Mucosa of stomach (tissue), 1 donor: ENCODE results near the gene GNB1L.

ENCODE experiments used
- H3K27me3 ChIP-seq: one replicate; pipeline ENCODE4 v1.7.0; 2013; ENCODE audit warnings: mild to moderate bottlenecking, low read length; ENCODE audit not compliant: control insufficient read depth, insufficient read depth
- H3K36me3 ChIP-seq: one replicate; pipeline ENCODE4 v1.7.0; 2013; ENCODE audit warnings: low read length; ENCODE audit not compliant: control insufficient read depth, insufficient read depth
- H3K4me1 ChIP-seq: one replicate; pipeline ENCODE4 v1.7.0; 2013; ENCODE audit warnings: mild to moderate bottlenecking, low read length; ENCODE audit not compliant: control insufficient read depth, insufficient read depth
- H3K4me3 ChIP-seq: one replicate; pipeline ENCODE4 v1.7.0; 2013; ENCODE audit warnings: low read length
- H3K9ac ChIP-seq: one replicate; pipeline ENCODE4 v1.7.0; 2013; ENCODE audit warnings: mild to moderate bottlenecking, low read length, moderate library complexity
- H3K9me3 ChIP-seq: one replicate; pipeline ENCODE4 v1.7.0; 2013; ENCODE audit warnings: mild to moderate bottlenecking, low read length, moderate library complexity; ENCODE audit not compliant: control insufficient read depth
- donor health status: Pancreatic carcinoma.

The GNB1L gene

DNA sequence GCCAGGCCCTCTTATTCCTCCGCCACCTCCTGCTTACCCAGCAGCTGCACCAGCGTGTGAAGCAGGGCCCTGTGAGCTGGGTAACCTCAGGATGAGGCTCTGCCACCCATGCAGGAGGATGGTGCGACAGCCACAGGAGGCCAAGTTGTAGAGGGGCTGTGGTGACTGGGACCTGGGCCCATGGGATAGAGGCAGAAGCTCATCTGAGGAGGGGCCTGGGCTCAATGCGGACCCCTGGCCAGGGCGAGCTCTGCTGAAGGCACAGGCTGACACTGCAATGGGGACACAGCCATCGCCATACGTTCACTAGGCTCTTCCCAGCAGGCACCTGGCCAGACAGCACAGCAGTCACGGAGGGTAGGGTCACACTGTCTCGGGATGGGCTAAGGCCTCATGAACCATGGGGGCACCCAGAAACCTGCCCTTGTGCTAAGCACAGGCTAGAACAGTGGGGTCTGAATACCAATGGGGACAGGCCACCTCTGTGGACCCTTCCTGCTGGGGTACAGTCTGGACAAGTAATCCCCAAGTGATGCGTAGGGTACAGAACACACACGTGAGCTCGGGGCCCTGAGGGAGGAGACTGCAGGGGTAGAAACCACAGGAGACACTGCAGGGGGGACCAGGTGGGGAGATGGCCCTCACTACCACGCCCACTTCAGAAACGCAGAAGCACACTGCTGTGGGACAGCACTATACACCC is 35.3 kb downstream of the GNB1L start:
- Histone ChIP-seq H3K9me3 (no peaks in the 10 kb centered on the region), H3K27me3 (no peaks in the 10 kb centered on the region), H3K4me1 (no peaks in the 10 kb centered on the region), H3K36me3 (no peaks in the 10 kb centered on the region), H3K9ac (no peak overlapping the region), H3K4me3 (no peak overlapping the region)

- Histone ChIP-seq H3K9me3 (no peaks in the 10 kb centered on the region), H3K9ac (no peak overlapping the region), H3K27me3 (no peaks in the 10 kb centered on the region), H3K36me3 (no peaks in the 10 kb centered on the region), H3K4me1 (no peaks in the 10 kb centered on the region), H3K4me3 (no peak overlapping the region)
These were observed 36.1 kb downstream of the GNB1L start for GRCh38 chr22:19818324-19819207.

GRCh38 chr22:19816372-19817119 is 38.1 kb downstream of the GNB1L start:
- no peaks in the 10 kb centered on the region for H3K36me3 ChIP-seq
- H3K27me3 ChIP-seq: no peaks in the 10 kb centered on the region
- no peak overlapping the region for H3K9ac ChIP-seq
- H3K4me3 ChIP-seq: no peak overlapping the region
- no peaks in the 10 kb centered on the region for H3K9me3 ChIP-seq
- no peaks in the 10 kb centered on the region for H3K4me1 ChIP-seq

DNA sequence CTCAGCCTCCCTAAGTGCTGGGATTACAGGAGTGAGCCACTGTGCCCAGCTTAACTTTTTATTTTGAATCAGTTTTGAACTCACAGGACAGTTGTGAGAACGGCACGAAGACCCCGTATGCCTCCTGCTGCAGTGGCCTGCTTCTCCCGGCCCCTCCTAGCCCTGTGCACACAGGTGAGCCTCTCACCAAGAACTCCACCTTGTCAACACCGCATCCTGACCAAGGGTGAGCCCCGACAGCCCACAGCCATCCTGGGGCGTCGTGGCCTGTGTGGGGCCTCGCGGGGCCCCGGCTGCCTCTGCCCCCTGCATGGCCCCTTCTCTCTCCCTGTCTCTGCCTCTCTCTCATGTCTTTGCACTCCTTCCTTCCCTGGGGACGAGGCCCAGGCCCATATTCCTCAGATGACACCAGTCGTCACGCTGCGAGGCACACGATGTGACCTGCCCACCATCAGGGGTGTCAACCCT is 38.8 kb downstream of the GNB1L start:
- Histone ChIP-seq H3K4me3 (no peak overlapping the region), H3K36me3 (no peaks in the 10 kb centered on the region), H3K27me3 (no peaks in the 10 kb centered on the region), H3K9ac (no peak overlapping the region), H3K4me1 (no peaks in the 10 kb centered on the region), H3K9me3 (no peaks in the 10 kb centered on the region)

DNA sequence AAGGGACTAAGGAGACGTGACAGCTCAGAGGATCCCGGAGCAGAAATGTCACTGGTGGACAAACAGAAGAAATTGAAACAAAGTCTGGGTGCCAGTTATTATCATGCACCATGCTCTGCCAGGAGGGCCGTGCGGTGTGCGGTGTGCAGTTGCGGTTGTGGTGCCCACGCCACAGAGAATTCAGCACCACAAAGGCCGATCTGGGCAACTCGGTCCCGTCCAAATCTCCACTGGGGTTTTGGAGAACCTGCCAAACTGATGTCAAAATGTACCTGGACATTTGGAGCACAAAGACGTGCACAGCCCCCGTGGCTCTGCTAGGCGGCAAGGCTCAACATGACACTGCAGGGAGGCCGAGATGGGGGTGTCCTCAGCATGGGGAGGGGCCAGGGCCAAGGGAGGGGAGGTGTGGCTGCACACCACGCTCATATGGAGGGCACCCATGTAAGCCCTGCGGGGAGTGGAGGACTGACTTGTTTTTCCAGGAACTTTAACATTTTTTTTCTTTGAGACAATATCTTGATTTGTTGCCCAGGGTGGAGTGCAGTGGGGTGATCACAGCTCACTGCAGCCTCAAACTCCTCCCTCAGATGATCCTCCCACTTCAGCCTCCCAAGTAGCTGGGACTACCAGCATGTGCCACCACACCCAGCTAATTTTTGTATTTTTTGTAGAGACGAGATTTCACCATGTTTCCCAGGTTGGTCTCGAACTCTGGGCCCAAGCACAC is 39.4 kb downstream of the GNB1L start:
- Histone ChIP-seq H3K9ac (no peak overlapping the region), H3K4me3 (no peak overlapping the region), H3K27me3 (no peaks in the 10 kb centered on the region), H3K4me1 (no peaks in the 10 kb centered on the region), H3K9me3 (no peaks in the 10 kb centered on the region), H3K36me3 (no peaks in the 10 kb centered on the region)

DNA sequence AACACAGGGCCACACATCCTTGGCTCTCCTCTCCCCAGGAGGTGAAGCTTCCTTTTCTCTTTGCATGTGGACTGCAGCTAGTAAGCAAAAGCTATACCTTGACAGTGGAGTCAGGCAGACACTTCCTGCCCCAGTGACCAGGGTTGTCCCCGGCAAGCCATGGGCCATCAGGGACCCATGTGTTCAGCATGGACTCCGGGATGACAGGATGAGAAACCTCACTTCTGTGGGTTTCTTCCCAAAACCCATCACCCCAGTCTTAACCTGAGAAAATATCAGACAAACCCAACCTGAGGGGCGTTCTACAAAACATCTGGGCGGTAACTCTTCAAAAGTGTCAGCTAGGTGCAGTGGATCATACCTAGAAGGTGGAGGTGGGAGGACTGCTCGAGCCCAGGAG is 40.2 kb downstream of the GNB1L start:
- Histone ChIP-seq H3K27me3 (no peaks in the 10 kb centered on the region), H3K4me1 (no peaks in the 10 kb centered on the region), H3K9me3 (no peaks in the 10 kb centered on the region), H3K4me3 (no peak overlapping the region), H3K36me3 (no peaks in the 10 kb centered on the region), H3K9ac (no peak overlapping the region)

DNA sequence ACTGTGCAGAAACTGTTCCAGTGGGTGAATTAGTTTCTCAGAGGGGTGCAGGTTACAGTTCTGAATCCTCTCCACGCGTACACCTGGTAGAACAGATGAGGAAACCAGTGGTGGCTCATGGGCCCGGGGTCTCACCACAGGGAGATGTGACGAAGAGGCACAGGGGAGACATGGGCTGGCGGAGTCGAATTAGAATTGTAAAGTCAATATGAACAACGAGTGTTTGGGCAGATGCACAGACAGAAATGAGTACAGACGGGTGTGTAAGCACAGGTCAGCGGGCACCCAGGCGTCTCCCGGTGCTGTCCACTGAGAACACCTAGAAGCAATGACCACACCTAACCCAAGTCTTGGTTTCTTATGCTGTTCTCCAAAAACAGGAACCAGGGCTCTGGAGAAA is 41.8 kb downstream of the GNB1L start:
- no peak overlapping the region for H3K4me3 ChIP-seq

GRCh38 chr22:19811811-19812771 is 42.6 kb downstream of the GNB1L start:
- H3K9me3 ChIP-seq: no peaks in the 10 kb centered on the region
- H3K4me1 ChIP-seq: peaks cover 6% of the 10 kb centered on the region
- no peaks in the 10 kb centered on the region for H3K36me3 ChIP-seq
- no peak overlapping the region for H3K9ac ChIP-seq
- H3K4me3 ChIP-seq: no peak overlapping the region
- no peaks in the 10 kb centered on the region for H3K27me3 ChIP-seq

More for the DNA sequence above, 41.8 kb downstream of the GNB1L start:
- H3K4me1 ChIP-seq: no peaks in the 10 kb centered on the region
- H3K27me3 ChIP-seq: no peaks in the 10 kb centered on the region
- H3K9ac ChIP-seq: no peak overlapping the region
- no peaks in the 10 kb centered on the region for H3K36me3 ChIP-seq
- H3K9me3 ChIP-seq: no peaks in the 10 kb centered on the region

DNA sequence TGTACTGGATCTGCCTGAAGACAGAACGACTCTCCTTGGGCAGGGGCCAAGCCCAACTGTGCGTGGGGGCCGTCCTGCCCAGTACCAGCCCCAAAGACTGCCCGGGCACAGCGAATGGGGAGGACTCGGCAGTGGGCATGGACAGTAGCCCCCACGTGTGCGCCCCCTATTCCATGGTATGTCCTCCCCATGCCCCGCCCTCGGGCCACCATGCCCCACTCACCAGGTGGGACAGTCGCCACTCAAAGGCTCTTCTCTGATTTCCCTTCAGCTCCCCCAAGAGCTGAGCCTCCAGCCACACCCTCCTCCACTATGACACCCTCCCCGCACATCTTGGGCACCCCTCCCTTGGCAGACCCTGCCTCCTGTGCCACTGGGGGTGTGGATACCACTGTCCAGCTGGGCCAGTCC is 43.5 kb downstream of the GNB1L start:
- no peak overlapping the region for H3K4me3 ChIP-seq
- no peaks in the 10 kb centered on the region for H3K9me3 ChIP-seq
- H3K4me1 ChIP-seq: peaks cover 14% of the 10 kb centered on the region
- no peaks in the 10 kb centered on the region for H3K27me3 ChIP-seq
- no peak overlapping the region for H3K9ac ChIP-seq
- no peaks in the 10 kb centered on the region for H3K36me3 ChIP-seq

DNA sequence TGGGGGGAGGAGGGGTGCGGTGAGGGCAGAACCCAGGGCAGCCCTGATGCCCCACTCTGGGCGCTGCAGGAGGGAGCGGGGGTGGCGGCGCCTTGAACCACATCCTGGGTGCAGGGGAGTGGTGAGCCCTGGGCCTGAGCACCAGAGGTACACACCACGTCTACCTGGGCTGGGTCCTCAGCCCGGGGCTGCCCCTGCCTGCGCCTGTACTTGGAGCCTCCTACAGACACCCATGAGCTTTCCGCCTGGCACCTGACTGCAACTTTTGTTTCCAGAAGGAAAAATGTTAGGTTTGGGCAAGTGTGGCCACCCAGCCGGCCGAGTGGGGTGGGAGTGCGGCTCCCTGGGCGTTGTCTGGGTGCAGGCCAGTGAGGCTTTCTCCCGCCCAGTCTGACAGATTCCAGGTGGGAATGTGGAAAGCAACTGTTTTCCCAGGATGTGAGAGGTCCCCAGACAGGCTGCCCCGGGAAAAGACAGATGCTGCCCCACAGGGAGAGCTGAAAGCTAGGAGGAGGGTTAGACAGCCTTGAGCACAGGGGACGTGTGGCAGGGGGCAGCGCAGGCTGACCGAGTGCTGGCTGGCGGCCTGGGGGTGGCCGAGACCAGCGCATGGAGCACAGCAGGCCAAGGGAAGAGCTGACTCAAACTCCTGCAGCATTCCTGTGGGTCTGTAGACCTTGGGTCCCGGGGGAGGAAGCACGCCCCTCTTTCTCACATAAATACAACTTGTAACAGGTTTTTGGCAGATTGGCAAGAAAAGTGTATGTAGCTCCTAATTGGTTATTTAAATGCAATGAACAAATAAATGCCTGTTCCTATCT is 44.1 kb downstream of the GNB1L start:
- H3K4me3 ChIP-seq: no peak overlapping the region
- H3K27me3 ChIP-seq: no peaks in the 10 kb centered on the region
- no peak overlapping the region for H3K9ac ChIP-seq
- H3K4me1 ChIP-seq: peaks cover 19% of the 10 kb centered on the region
- H3K9me3 ChIP-seq: no peaks in the 10 kb centered on the region
- H3K36me3 ChIP-seq: no peaks in the 10 kb centered on the region
